SKM-1 (cell line): ENCODE results near the gene PIGR.

Experiments
- DNase-seq: peaks from one replicate; lab custom pipeline; 2025; ENCODE audit not compliant: unreplicated experiment; lab: John Stamatoyannopoulos, UW

Gene PIGR

GRCh38 chr1:206892351-206892984 is 53.8 kb downstream of the PIGR start:
- DNase-seq = no peak

- no peak for DNase-seq
Observed at GRCh38 chr1:206891412-206891811, 54.9 kb downstream of the PIGR start.

DNA sequence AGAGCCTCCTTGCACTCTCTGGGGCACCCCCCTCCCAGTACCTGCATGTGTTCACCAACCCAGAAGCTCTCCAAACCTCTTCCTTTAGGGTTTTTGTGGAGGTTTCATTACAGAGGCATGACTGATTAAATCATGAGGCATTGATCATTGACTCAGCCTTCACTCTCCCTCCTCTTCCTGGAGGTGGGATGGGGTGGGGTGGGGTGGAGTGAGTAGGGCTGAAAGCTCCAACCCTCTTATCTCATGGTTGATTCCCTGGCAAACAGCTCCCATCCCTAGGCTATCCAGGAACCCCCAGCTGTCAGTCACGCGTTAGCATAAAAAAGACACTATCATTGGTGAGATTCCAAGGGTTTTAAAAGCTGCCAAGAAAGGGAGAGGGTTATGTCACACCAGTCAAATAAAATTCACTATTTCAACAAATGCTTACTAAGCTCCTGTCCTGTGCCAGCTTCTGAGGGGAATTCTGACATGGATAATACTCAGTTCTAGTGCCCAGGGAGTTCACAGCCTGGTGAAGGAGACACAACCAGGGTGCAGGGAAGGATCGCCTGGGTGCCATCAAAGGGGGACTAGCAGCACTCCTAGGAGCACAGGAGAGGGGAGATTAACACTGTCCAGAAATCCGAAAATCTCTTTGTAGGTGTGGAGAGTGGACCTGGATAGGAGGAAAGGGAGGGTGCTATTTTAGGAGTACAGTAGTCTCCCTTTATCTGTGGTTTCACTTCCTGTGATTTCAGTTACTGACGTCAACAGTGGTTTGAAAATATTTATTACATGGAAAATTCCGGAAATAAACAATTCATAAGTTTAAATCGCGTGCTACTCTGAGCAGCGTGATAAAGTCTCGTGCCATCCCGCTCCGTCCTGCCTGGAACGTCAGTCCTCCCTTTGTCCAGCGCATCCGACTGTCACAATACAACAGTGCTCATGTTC is 55.9 kb downstream of the PIGR start:
- no peak for DNase-seq

GRCh38 chr1:206887701-206888100 is 58.6 kb downstream of the PIGR start:
- DNase-seq = no peak

GRCh38 chr1:206886831-206887230 is 59.4 kb downstream of the PIGR start:
- no peak for DNase-seq

DNA sequence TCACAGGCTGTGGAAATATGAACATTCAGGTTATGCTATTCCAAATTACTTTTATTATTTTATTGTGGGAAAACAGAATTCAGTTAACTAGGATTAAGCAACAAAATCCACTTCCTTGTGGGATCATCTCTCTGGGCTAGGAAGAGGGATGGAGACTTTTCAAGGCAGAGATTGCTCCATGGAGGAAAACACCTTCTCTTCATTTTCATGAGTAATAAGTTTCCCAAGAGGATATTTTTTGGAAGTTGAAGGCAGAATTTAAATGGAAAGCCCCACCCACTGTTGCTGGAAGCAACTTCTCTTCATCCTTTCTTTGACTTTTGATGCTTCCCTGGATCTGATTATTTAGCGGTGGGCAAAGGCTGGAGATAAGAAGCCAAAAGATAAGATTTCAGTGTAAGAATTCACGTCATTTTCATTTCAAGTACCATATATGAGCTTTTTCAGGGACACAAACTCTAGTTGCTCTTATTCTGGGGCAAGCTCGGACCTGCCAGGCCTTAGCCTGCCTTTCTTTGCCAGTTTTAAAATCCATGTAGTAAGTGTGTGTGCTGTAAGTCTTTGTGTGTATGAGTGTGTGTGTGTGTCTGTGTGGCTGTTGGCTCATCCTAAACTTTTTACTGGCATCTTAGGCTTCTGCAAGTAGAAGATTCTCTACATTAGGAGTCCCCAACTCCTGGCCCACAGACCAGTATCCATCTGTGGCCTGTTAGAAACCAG is 60.8 kb downstream of the PIGR start:
- DNase-seq = no peak

GRCh38 chr1:206883876-206884275 is 62.4 kb downstream of the PIGR start:
- DNase-seq = no peak

GRCh38 chr1:206883160-206883559 is 63.1 kb downstream of the PIGR start:
- no peak for DNase-seq

DNA sequence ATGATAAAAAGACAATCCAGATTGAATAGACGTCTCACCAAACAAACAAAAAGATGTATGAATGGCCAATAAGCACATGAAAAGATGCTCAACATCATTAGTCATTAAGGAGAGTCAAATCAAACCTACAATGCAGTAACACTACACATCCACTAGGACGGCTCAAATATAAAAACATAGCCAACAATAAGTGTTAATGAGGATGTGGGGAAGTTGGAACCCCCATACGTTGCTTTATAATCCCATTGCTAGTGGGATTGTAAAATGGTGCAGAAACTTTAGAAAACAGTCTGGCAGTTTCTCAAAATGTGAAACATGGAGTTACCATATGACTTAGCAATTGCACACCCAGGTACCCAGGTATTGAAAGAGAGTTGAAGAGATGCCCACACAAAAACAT is 63.7 kb downstream of the PIGR start:
- DNase-seq = no peak

- no peak for DNase-seq
Observed at GRCh38 chr1:206880314-206880713, 66.0 kb downstream of the PIGR start.
